BLaER1 (cell line): Measurements from ENCODE around the gene LNP1.
A peak's percentile ranks its signal among the peaks of the same experiment; 100 is the strongest.
"Not testable (repeated sequence)": the region's sequence is repeated elsewhere in the genome, so short reads cannot be mapped to it uniquely, and the experiment has no call there.

Experiments
- H3K27ac ChIP-seq: shearing (Covaris generic); formaldehyde crosslinking; 2 replicates; pipeline ENCODE4 v1.8.1; 2022
- H3K27me3 ChIP-seq: shearing (Covaris generic); formaldehyde crosslinking; 2 replicates; pipeline ENCODE4 v1.8.1; 2022
- H3K36me3 ChIP-seq: shearing (Covaris generic); formaldehyde crosslinking; 2 replicates; pipeline ENCODE4 v1.8.1; 2022
- H3K4me1 ChIP-seq: shearing (Covaris generic); formaldehyde crosslinking; 2 replicates; pipeline ENCODE4 v1.8.1; 2022
- H3K4me2 ChIP-seq: shearing (Covaris generic); formaldehyde crosslinking; 2 replicates; pipeline ENCODE4 v1.8.1; 2022
- H3K4me3 ChIP-seq: shearing (Covaris generic); formaldehyde crosslinking; 2 replicates; pipeline ENCODE4 v1.8.1; 2022
- H3K9ac ChIP-seq: shearing (Covaris generic); formaldehyde crosslinking; 2 replicates; pipeline ENCODE4 v1.8.1; 2022
- H3K9me3 ChIP-seq: shearing (Covaris generic); formaldehyde crosslinking; 2 replicates; pipeline ENCODE4 v1.8.1; 2022
- H4K20me1 ChIP-seq: shearing (Covaris generic); formaldehyde crosslinking; 2 replicates; pipeline ENCODE4 v1.8.1; 2022
- Cebpa-rat ChIP-seq: shearing (Covaris generic); IDR thresholded peaks from 2 replicates; pipeline ENCODE4 v1.8.1; 2022

Gene LNP1

GRCh38 chr3:100400780-100401673 lies at the start of gene LNP1, which contains the start of gene TOMM70:
Gene LNP1 (plus strand): TSS chr3:100401539. CDS start chr3:100429730, 28,191 bp downstream.
Gene TOMM70 (minus strand): TSS chr3:100401089. CDS start chr3:100400949, 140 bp downstream.
- peak within 1 kb of the TSS; percentile 82 for H3K27ac ChIP-seq
- H3K4me3 ChIP-seq = peak within 1 kb of the TSS; percentile 95
- H3K4me2 ChIP-seq = peak within 1 kb of the TSS; percentile 82
- H3K36me3 ChIP-seq = peaks cover 10% of the 10 kb centered on the region; the same call in 1 of the 2 replicates
- H3K4me1 ChIP-seq = peaks cover 49% of the 10 kb centered on the region
- peaks cover 47% of the 10 kb centered on the region for H4K20me1 ChIP-seq
- H3K9me3 ChIP-seq = peaks cover 5% of the 10 kb centered on the region
- H3K9ac ChIP-seq = peak within 1 kb of the TSS; percentile 91
- TF ChIP-seq Cebpa-rat = no peak
- H3K27me3 ChIP-seq = no peaks in the 10 kb centered on the region

GRCh38 chr3:100351770-100352169 lies 49.6 kb upstream of the LNP1 start:
- not testable (repeated sequence) for H3K4me1 ChIP-seq, H3K9me3 ChIP-seq, H4K20me1 ChIP-seq, H3K4me3 ChIP-seq, H3K27me3 ChIP-seq, H3K4me2 ChIP-seq, H3K27ac ChIP-seq, H3K9ac ChIP-seq
- H3K36me3 ChIP-seq = peaks cover 84% of the 10 kb centered on the region

- no peaks in the 10 kb centered on the region for H3K27me3 ChIP-seq
- TF ChIP-seq Cebpa-rat = no peak
- H3K36me3 ChIP-seq = peaks cover 83% of the 10 kb centered on the region
- no peak overlapping the region for H3K4me2 ChIP-seq
- 0 out of 2 replicates have a peak, but pooled peaks cover 7% of the 10 kb centered on the region for H3K4me1 ChIP-seq
- H3K9ac ChIP-seq = no peak overlapping the region
- no peak overlapping the region for H3K4me3 ChIP-seq
- no peaks in the 10 kb centered on the region for H4K20me1 ChIP-seq
- no peak overlapping the region for H3K27ac ChIP-seq
- peaks cover 8% of the 10 kb centered on the region; the same call in 1 of the 2 replicates for H3K9me3 ChIP-seq
These were observed 48.8 kb upstream of the LNP1 start for GRCh38 chr3:100352296-100353231.

- Histone ChIP-seq H3K4me1 (0 out of 2 replicates have a peak, but pooled peaks cover 7% of the 10 kb centered on the region), H3K4me3 (no peak overlapping the region), H4K20me1 (no peaks in the 10 kb centered on the region), H3K27me3 (no peaks in the 10 kb centered on the region), H3K27ac (no peak overlapping the region), H3K9me3 (peaks cover 8% of the 10 kb centered on the region; the same call in 1 of the 2 replicates), H3K4me2 (no peak overlapping the region), H3K9ac (no peak overlapping the region), H3K36me3 (peaks cover 82% of the 10 kb centered on the region)
- no peak for TF ChIP-seq Cebpa-rat
These were observed 46.5 kb upstream of the LNP1 start for GRCh38 chr3:100354850-100355249.

- Histone ChIP-seq H3K9ac (no peak overlapping the region), H3K27me3 (no peaks in the 10 kb centered on the region), H3K36me3 (peaks cover 94% of the 10 kb centered on the region), H3K27ac (no peak overlapping the region), H4K20me1 (no peaks in the 10 kb centered on the region), H3K4me1 (0 out of 2 replicates have a peak, but pooled peaks cover 7% of the 10 kb centered on the region), H3K4me3 (no peak overlapping the region), H3K4me2 (no peak overlapping the region), H3K9me3 (peaks cover 5% of the 10 kb centered on the region; the same call in 1 of the 2 replicates)
- TF ChIP-seq Cebpa-rat = no peak
These were observed 42.9 kb upstream of the LNP1 start for GRCh38 chr3:100358413-100358812.

- H3K4me1 ChIP-seq = 0 out of 2 replicates have a peak, but pooled peaks cover 7% of the 10 kb centered on the region
- TF ChIP-seq Cebpa-rat = no peak
- no peaks in the 10 kb centered on the region for H4K20me1 ChIP-seq
- H3K36me3 ChIP-seq = peaks cover 94% of the 10 kb centered on the region
- no peak overlapping the region for H3K4me3 ChIP-seq
- peaks cover 5% of the 10 kb centered on the region; the same call in 1 of the 2 replicates for H3K9me3 ChIP-seq
- no peak overlapping the region for H3K27ac ChIP-seq
- H3K9ac ChIP-seq = no peak overlapping the region
- H3K4me2 ChIP-seq = no peak overlapping the region
- no peaks in the 10 kb centered on the region for H3K27me3 ChIP-seq
These were observed 42.3 kb upstream of the LNP1 start for GRCh38 chr3:100359035-100359434.

- Histone ChIP-seq H3K4me1 (no peaks in the 10 kb centered on the region), H3K4me2 (no peak overlapping the region), H3K27ac (no peak overlapping the region), H3K9me3 (peaks cover 5% of the 10 kb centered on the region; the same call in 1 of the 2 replicates), H3K4me3 (no peak overlapping the region), H3K9ac (no peak overlapping the region), H3K36me3 (peaks cover 94% of the 10 kb centered on the region), H4K20me1 (no peaks in the 10 kb centered on the region), H3K27me3 (no peaks in the 10 kb centered on the region)
- TF ChIP-seq Cebpa-rat = no peak
These were observed 40.4 kb upstream of the LNP1 start for GRCh38 chr3:100360757-100361496.

- Histone ChIP-seq H3K4me1 (no peaks in the 10 kb centered on the region), H3K9ac (no peak overlapping the region), H3K27me3 (no peaks in the 10 kb centered on the region), H3K9me3 (peaks cover 5% of the 10 kb centered on the region; the same call in 1 of the 2 replicates), H3K27ac (no peak overlapping the region), H3K4me2 (no peak overlapping the region), H3K4me3 (no peak overlapping the region), H3K36me3 (peaks cover 99% of the 10 kb centered on the region), H4K20me1 (no peaks in the 10 kb centered on the region)
- no peak for TF ChIP-seq Cebpa-rat
These were observed 39.4 kb upstream of the LNP1 start for GRCh38 chr3:100361897-100362296.

- no peak for TF ChIP-seq Cebpa-rat
These were observed 36.9 kb upstream of the LNP1 start for GRCh38 chr3:100364421-100364820.

More at GRCh38 chr3:100364421-100364820, 36.9 kb upstream of the LNP1 start:
- Histone ChIP-seq H3K27ac (no peak overlapping the region), H3K4me2 (no peak overlapping the region), H3K27me3 (no peaks in the 10 kb centered on the region), H3K36me3 (peaks cover 100% of the 10 kb centered on the region), H3K4me1 (no peaks in the 10 kb centered on the region), H3K4me3 (no peak overlapping the region), H3K9ac (no peak overlapping the region), H4K20me1 (no peaks in the 10 kb centered on the region), H3K9me3 (peaks cover 5% of the 10 kb centered on the region; the same call in 1 of the 2 replicates)
